NCI-H2107 treated with DMSO at 0.1 percent for 48 hours (cell line): ENCODE measurements around the gene TMEM258.

Experiments
- DNase-seq: peaks from one replicate; lab custom pipeline; 2025; ENCODE audit not compliant: unreplicated experiment; lab: John Stamatoyannopoulos, UW

The TMEM258 gene

GRCh38 chr11:61826930-61827570 lies 34.7 kb upstream of the TMEM258 start:
- DNase-seq = peak; percentile 25

- DNase-seq = no peak
Measured at GRCh38 chr11:61820174-61820573, 27.8 kb upstream of the TMEM258 start.

GRCh38 chr11:61817471-61818202 lies 25.2 kb upstream of the TMEM258 start:
- no peak for DNase-seq

- DNase-seq = peak; percentile 93
Measured at GRCh38 chr11:61816736-61817455, 24.5 kb upstream of the TMEM258 start, which contains the start of gene FADS1. TSS of gene FADS1 (minus strand) at chr11:61817003. CDS start at chr11:61816929, 74 bp downstream.

- DNase-seq = peak; percentile 50
Measured at GRCh38 chr11:61815790-61816735, 23.7 kb upstream of the TMEM258 start.

- peak; percentile 49 for DNase-seq
Measured at GRCh38 chr11:61814958-61815789, 22.8 kb upstream of the TMEM258 start.

GRCh38 chr11:61814247-61814957 lies 22.0 kb upstream of the TMEM258 start:
- DNase-seq = no peak

- DNase-seq = no peak
Measured at GRCh38 chr11:61812736-61813411, 20.5 kb upstream of the TMEM258 start.

GRCh38 chr11:61811831-61812230 lies 19.4 kb upstream of the TMEM258 start:
- DNase-seq = no peak

GRCh38 chr11:61810671-61811175 lies 18.3 kb upstream of the TMEM258 start:
- no peak for DNase-seq

GRCh38 chr11:61806785-61807184 lies 14.4 kb upstream of the TMEM258 start:
- no peak for DNase-seq

GRCh38 chr11:61805146-61805545 lies 12.7 kb upstream of the TMEM258 start:
- no peak for DNase-seq

GRCh38 chr11:61803889-61804647 lies 11.7 kb upstream of the TMEM258 start:
- DNase-seq = no peak

GRCh38 chr11:61802605-61803004 lies 10.2 kb upstream of the TMEM258 start:
- no peak for DNase-seq

- no peak for DNase-seq
Measured at GRCh38 chr11:61800331-61801281, 8.2 kb upstream of the TMEM258 start.

- no peak for DNase-seq
Measured at GRCh38 chr11:61799665-61800284, 7.4 kb upstream of the TMEM258 start.
